ENCODE data around the gene ROBO1. TPM values are rescaled to one million over a fixed set of nuclear protein-coding genes. Genes with fewer than 3 reads are reported as not detected.

The ROBO1 gene
- total and polyA plus RNA-seq, 2 of the 13 experiments (the other 11 are each of a cell fraction or from before 2014, with no cell fraction given), result 52.2 to 71.0 TPM

DNA sequence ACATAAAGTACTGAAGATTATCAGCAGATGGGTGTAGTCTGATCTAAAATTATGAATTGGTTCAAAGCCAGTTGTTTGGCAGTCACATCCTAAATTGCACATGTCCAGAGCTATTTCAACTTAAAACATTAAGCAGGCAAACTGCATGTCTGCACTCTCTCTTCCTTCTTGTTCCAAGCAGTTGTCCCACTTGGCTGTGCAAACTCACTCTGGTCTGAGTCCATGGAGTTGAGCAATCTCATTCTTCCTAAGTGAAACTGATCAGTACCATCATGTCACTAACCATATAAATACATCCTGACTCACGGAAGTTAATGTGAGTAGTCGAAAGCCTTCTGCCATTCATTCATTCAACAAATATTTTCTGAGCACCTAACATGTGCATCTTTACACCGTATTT lies 353.0 kb downstream of the ROBO1 start (continued):
- TF ChIP-seq, protein P1, sequence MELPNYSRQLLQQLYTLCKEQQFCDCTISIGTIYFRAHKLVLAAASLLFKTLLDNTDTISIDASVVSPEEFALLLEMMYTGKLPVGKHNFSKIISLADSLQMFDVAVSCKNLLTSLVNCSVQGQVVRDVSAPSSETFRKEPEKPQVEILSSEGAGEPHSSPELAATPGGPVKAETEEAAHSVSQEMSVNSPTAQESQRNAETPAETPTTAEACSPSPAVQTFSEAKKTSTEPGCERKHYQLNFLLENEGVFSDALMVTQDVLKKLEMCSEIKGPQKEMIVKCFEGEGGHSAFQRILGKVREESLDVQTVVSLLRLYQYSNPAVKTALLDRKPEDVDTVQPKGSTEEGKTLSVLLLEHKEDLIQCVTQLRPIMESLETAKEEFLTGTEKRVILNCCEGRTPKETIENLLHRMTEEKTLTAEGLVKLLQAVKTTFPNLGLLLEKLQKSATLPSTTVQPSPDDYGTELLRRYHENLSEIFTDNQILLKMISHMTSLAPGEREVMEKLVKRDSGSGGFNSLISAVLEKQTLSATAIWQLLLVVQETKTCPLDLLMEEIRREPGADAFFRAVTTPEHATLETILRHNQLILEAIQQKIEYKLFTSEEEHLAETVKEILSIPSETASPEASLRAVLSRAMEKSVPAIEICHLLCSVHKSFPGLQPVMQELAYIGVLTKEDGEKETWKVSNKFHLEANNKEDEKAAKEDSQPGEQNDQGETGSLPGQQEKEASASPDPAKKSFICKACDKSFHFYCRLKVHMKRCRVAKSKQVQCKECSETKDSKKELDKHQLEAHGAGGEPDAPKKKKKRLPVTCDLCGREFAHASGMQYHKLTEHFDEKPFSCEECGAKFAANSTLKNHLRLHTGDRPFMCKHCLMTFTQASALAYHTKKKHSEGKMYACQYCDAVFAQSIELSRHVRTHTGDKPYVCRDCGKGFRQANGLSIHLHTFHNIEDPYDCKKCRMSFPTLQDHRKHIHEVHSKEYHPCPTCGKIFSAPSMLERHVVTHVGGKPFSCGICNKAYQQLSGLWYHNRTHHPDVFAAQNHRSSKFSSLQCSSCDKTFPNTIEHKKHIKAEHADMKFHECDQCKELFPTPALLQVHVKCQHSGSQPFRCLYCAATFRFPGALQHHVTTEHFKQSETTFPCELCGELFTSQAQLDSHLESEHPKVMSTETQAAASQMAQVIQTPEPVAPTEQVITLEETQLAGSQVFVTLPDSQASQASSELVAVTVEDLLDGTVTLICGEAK (IDR thresholded peaks at IDR 0.05), result no peak
- TF ChIP-seq, protein P1 (CRISPR knock-in tag; IDR thresholded peaks at IDR 0.05), result no peak
- TF ChIP-seq GABPA (IDR thresholded peaks at IDR 0.05; ENCODE audit: low read depth, low read length) (no peak), GABPA (CRISPR knock-in tag; IDR thresholded peaks at IDR 0.05; ENCODE audit: low read depth) (no peak), ZBTB7A (CRISPR knock-in tag; IDR thresholded peaks at IDR 0.05) (no peak), NFIC (IDR thresholded peaks at IDR 0.05; ENCODE audit: low read length) (no peak), MEF2D (CRISPR knock-in tag; IDR thresholded peaks at IDR 0.05) (no peak), SOX13 (IDR thresholded peaks at IDR 0.05) (no peak), SOX13 (CRISPR knock-in tag; conservative IDR thresholded peaks at IDR 0.05 in 1 of 2, IDR thresholded peaks at IDR 0.05 in 1 of 2) (no peak), HOXA3 (CRISPR knock-in tag; IDR thresholded peaks at IDR 0.05) (no peak), KAT2B (IDR thresholded peaks at IDR 0.05; ENCODE audit: borderline replicate concordance, low read depth, low read length) (no peak)
- TF ChIP-seq, protein P2, sequence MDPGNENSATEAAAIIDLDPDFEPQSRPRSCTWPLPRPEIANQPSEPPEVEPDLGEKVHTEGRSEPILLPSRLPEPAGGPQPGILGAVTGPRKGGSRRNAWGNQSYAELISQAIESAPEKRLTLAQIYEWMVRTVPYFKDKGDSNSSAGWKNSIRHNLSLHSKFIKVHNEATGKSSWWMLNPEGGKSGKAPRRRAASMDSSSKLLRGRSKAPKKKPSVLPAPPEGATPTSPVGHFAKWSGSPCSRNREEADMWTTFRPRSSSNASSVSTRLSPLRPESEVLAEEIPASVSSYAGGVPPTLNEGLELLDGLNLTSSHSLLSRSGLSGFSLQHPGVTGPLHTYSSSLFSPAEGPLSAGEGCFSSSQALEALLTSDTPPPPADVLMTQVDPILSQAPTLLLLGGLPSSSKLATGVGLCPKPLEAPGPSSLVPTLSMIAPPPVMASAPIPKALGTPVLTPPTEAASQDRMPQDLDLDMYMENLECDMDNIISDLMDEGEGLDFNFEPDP (CRISPR knock-in tag; conservative IDR thresholded peaks at IDR 0.05), result no peak
- TF ChIP-seq, protein P3, sequence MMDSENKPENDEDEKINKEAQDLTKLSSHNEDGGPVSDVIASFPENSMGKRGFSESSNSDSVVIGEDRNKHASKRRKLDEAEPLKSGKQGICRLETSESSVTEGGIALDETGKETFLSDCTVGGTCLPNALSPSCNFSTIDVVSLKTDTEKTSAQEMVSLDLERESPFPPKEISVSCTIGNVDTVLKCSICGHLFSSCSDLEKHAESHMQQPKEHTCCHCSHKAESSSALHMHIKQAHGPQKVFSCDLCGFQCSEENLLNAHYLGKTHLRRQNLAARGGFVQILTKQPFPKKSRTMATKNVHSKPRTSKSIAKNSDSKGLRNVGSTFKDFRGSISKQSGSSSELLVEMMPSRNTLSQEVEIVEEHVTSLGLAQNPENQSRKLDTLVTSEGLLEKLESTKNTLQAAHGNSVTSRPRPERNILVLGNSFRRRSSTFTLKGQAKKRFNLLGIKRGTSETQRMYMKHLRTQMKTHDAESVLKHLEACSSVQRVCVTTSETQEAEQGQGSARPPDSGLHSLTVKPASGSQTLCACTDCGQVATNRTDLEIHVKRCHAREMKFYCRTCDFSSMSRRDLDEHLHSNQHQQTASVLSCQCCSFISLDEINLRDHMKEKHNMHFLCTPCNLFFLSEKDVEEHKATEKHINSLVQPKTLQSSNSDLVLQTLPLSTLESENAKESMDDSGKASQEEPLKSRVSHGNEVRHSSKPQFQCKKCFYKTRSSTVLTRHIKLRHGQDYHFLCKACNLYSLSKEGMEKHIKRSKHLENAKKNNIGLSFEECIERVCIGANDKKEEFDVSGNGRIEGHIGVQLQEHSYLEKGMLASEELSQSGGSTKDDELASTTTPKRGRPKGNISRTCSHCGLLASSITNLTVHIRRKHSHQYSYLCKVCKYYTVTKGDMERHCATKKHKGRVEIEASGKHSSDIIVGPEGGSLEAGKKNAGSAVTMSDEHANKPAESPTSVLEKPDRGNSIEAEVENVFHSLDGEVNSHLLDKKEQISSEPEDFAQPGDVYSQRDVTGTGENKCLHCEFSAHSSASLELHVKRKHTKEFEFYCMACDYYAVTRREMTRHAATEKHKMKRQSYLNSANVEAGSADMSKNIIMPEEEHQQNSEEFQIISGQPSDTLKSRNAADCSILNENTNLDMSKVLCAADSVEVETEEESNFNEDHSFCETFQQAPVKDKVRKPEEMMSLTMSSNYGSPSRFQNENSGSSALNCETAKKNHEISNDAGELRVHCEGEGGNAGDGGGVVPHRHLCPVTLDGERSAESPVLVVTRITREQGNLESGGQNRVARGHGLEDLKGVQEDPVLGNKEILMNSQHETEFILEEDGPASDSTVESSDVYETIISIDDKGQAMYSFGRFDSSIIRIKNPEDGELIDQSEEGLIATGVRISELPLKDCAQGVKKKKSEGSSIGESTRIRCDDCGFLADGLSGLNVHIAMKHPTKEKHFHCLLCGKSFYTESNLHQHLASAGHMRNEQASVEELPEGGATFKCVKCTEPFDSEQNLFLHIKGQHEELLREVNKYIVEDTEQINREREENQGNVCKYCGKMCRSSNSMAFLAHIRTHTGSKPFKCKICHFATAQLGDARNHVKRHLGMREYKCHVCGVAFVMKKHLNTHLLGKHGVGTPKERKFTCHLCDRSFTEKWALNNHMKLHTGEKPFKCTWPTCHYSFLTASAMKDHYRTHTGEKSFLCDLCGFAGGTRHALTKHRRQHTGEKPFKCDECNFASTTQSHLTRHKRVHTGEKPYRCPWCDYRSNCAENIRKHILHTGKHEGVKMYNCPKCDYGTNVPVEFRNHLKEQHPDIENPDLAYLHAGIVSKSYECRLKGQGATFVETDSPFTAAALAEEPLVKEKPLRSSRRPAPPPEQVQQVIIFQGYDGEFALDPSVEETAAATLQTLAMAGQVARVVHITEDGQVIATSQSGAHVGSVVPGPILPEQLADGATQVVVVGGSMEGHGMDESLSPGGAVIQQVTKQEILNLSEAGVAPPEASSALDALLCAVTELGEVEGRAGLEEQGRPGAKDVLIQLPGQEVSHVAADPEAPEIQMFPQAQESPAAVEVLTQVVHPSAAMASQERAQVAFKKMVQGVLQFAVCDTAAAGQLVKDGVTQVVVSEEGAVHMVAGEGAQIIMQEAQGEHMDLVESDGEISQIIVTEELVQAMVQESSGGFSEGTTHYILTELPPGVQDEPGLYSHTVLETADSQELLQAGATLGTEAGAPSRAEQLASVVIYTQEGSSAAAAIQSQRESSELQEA (CRISPR knock-in tag; IDR thresholded peaks at IDR 0.05; ENCODE audit: not compliant biosample characterization), result no peak
